ENCODE results near the gene HPCAL1.

The HPCAL1 gene

GRCh38 chr2:10392951-10393639, 90.4 kb downstream of the HPCAL1 start:
- H3K4me3 ChIP-seq (ENCODE audit: low read length): no peak overlapping the region
- TF ChIP-seq ZNF274 (IDR thresholded peaks at IDR 0.05; ENCODE audit: low read depth, low read length): no peak

DNA sequence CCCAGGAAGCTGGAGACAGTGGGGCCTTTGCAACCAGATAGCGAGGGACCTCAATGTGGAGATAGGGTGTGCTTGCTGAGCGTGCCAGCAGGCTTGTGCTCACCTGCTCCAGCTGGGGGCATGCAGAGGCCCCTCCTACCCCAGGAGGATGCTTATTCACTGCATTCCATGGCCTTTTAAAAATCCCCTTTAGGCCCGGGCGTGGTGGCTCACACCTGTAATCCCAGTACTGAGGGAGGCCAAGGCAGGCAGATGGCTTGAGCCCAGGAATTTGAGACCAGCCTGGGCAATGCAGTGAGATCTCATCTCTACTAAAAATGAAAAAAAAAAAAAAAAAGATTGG, 90.9 kb downstream of the HPCAL1 start:
- H3K4me3 ChIP-seq (ENCODE audit: low read length): no peak overlapping the region
- no peak for TF ChIP-seq ZNF274 (IDR thresholded peaks at IDR 0.05; ENCODE audit: low read depth, low read length)

DNA sequence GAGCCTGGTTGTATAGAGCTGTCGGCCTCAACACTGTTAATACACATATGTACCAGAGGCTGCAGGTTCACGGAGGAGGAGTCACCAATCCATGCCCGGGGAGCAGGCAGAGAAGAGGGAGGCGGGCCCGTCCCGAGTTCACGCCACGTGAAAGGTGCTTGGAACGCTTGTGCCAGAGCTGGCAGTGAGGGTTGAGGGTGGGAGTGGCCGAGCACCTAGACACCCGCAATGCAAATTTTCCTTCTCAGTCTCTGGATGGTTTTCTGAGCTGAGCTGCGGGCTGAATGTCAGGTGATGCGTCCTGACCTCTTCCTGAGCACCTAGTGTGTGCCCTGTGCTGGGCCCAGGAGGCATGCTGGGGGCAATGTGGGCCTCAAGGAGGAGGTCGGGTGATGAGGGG, 93.2 kb downstream of the HPCAL1 start:
- TF ChIP-seq ZNF274 (IDR thresholded peaks at IDR 0.05; ENCODE audit: low read depth, low read length): no peak

DNA sequence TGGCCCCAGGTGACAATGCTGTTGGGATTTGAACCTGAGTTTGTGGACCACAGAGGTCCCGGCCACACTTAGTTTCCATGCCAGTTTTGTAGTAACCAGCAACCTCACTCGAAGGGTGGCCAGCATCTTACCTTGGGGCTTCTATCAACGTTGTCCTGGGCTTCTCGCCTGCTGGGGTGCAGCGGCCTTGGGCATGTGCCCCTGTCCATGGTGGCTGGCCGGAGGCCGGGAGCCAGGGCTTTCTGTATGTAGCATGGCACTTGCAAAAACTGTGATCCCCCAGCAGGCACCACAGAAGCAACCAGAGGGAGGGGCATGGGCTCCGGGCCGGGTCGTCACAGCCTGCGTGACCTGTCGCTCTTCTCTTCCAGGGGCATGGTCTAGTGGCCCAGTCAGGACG, 93.8 kb downstream of the HPCAL1 start:
- no peak overlapping the region for H3K4me3 ChIP-seq (ENCODE audit: low read length)
- TF ChIP-seq ZNF274 (IDR thresholded peaks at IDR 0.05; ENCODE audit: low read depth, low read length): no peak

More for the DNA sequence above, 93.2 kb downstream of the HPCAL1 start:
- H3K4me3 ChIP-seq (ENCODE audit: low read length): no peak overlapping the region

GRCh38 chr2:10397297-10397875, 94.7 kb downstream of the HPCAL1 start:
- H3K4me3 ChIP-seq (ENCODE audit: low read length): no peak overlapping the region
- no peak for TF ChIP-seq ZNF274 (IDR thresholded peaks at IDR 0.05; ENCODE audit: low read depth, low read length)

- no peak for TF ChIP-seq ZNF274 (IDR thresholded peaks at IDR 0.05; ENCODE audit: low read depth, low read length)
- no peak overlapping the region for H3K4me3 ChIP-seq (ENCODE audit: low read length)
These were observed 95.2 kb downstream of the HPCAL1 start for GRCh38 chr2:10397878-10398277.

- TF ChIP-seq ZNF274 (IDR thresholded peaks at IDR 0.05; ENCODE audit: low read depth, low read length): no peak
- H3K4me3 ChIP-seq (ENCODE audit: low read length): no peak overlapping the region
These were observed 95.8 kb downstream of the HPCAL1 start for GRCh38 chr2:10398496-10398895.

DNA sequence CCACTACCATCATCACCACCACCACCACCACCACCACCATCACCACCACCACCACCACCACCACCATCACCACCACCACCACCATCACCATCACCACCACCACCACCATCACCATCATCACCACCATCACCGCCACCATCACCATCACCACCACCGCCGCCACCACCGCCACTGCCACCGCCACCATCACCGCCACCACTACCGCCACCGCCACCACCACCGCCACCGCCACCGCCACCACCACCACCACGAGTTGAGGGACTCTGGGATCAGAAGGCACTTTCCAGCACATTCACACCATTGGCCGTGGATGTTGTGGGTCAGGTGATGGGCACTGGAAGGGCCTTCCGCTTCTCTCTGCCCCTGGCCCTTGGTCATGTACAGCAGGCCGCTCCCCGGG, 96.7 kb downstream of the HPCAL1 start:
- no peak for TF ChIP-seq ZNF274 (IDR thresholded peaks at IDR 0.05; ENCODE audit: low read depth, low read length)
- no peak overlapping the region for H3K4me3 ChIP-seq (ENCODE audit: low read length)

DNA sequence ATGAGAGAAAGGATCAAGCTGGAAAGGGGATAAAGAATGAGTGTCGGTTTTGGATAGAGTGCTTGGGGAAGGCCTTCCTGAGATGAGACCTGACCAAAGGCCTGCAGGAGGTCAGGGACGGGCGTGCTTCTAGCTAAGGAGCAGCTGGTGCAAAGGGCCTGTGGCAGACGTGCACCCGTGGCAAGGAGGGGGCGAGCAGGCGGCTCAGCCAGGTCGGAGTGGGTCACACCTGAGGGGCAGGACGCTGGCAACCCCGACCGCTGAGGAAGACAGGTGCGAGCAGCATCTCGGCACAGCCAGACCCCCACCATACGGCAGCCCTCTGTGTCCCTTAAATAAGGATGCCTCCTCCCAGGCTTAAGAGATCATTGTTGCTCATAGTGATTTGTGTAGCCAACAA, 97.3 kb downstream of the HPCAL1 start:
- H3K4me3 ChIP-seq (ENCODE audit: low read length): no peak overlapping the region
- TF ChIP-seq ZNF274 (IDR thresholded peaks at IDR 0.05; ENCODE audit: low read depth, low read length): no peak

DNA sequence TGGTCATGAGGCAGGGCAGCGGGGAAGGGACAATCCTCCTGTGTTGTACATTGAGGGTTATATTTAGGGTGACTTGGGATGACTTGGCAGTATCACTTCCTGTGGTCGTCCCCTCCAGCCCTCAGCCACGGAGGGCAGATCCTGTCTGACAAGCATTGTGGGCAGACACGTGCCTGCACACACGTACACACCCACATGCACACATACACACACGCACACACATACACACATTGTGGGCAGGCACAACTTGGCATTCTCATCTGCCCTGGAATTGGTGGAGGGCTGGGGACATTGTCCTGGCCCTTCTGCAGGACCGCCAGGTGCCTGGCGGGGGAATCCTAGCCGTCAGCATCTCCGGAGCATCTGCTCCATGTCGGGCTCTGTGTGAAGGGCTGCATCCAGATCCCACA, 97.9 kb downstream of the HPCAL1 start:
- no peak overlapping the region for H3K4me3 ChIP-seq (ENCODE audit: low read length)

GRCh38 chr2:10400978-10401951, 98.6 kb downstream of the HPCAL1 start:
- no peak for TF ChIP-seq ZNF274 (IDR thresholded peaks at IDR 0.05; ENCODE audit: low read depth, low read length)
- no peak overlapping the region for H3K4me3 ChIP-seq (ENCODE audit: low read length)

More for the DNA sequence above, 97.9 kb downstream of the HPCAL1 start:
- no peak for TF ChIP-seq ZNF274 (IDR thresholded peaks at IDR 0.05; ENCODE audit: low read depth, low read length)

DNA sequence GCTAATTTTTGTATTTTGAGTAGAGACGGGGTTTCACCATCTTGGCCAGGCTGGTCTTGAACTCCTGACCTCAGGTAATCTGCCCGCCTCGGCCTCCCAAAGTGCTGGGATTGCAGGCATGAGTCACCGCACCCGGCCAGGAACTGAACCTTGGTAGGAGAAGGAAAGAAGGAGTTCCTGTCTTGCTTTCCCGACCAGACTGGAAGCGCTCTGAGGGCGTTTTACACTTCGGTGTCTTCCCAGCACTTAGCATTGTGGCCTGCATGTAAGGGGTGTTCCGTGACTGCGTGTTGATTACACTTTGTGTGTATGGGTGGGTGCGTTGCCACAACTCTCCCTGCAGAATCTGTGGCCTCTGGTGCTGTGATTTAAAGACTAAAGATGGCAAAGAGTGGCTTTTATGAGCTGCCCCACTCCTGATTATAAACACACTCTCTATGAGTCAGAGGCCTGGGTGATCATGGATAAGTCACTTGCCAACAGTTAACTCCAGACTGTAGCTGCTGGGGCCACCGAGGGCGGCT, 99.4 kb downstream of the HPCAL1 start:
- no peak overlapping the region for H3K4me3 ChIP-seq (ENCODE audit: low read length)

GRCh38 chr2:10402653-10403215, 100.0 kb downstream of the HPCAL1 start:
- TF ChIP-seq ZNF274 (IDR thresholded peaks at IDR 0.05; ENCODE audit: low read depth, low read length): no peak
- no peak overlapping the region for H3K4me3 ChIP-seq (ENCODE audit: low read length)

More for the DNA sequence above, 99.4 kb downstream of the HPCAL1 start:
- no peak for TF ChIP-seq ZNF274 (IDR thresholded peaks at IDR 0.05; ENCODE audit: low read depth, low read length)

All from GM08714 (cell line).